T-cell (primary cell): ENCODE measurements around the gene SCO2. TPM values are rescaled to one million over a fixed set of nuclear protein-coding genes. Genes with fewer than 3 reads are reported as not detected.

Experiments
- ATAC-seq, 4 experiments: fragments of 200-7000 bp in 3 of 4; fragments of 150-1000 bp in 1 of 4; cut with Tn5 transposase; replicated peaks in 1 of 4; 1 replicate in 3 of 4; 2 replicates in 1 of 4; pipeline ENCODE4 v1.10.0; 2021; ENCODE audit warnings: moderate library complexity in 3 of 4, mild to moderate bottlenecking in 2 of 4, moderate number of reproducible peaks in 1 of 4
- CTCF ChIA-PET, 2 donors: fragments of 300-600 bp; sonication (Branson Sonifier 250); formaldehyde crosslinking; loops; one replicate each; lab custom pipeline; 2022; ENCODE audit warnings: antibody characterized with exemption in 2 of 2; lab: Charles Lee
- POLR2A ChIA-PET, 2 donors: fragments of 300-600 bp; sonication (Branson Sonifier 250); formaldehyde crosslinking; loops; one replicate each; lab custom pipeline; 2022; ENCODE audit warnings: antibody characterized with exemption in 2 of 2; lab: Charles Lee
- DNase-seq, 35 experiments: peaks; one replicate each; pipeline versions ENCODE4 v3.0.0 to v3.0.0-alpha.2; 2013 to 2023
- H3K27ac ChIP-seq: one replicate; pipeline ENCODE4 v1.5.1; 2013; ENCODE audit warnings: low read length
- H3K27me3 ChIP-seq, 2 experiments: replicated peaks in 1 of 2; 1 replicate in 1 of 2; 2 replicates in 1 of 2; pipeline versions ENCODE4 v1.6.1 to v1.7.0; 2013; ENCODE audit warnings: low read length in 1 of 2, mixed read lengths in 1 of 2; ENCODE audit not compliant: control insufficient read depth in 2 of 2, insufficient read depth in 2 of 2; ENCODE audit errors: extremely low read depth in 1 of 2
- H3K36me3 ChIP-seq, 2 donors: 1 replicate in 1 of 2; 2 replicates in 1 of 2; pipeline versions ENCODE4 v1.6.1 to v1.7.0; 2013; ENCODE audit warnings: low read length in 1 of 2; ENCODE audit not compliant: control insufficient read depth in 2 of 2, insufficient read depth in 1 of 2; ENCODE audit errors: extremely low read depth in 1 of 2
- H3K4me1 ChIP-seq, 2 experiments: 1 replicate in 1 of 2; 2 replicates in 1 of 2; pipeline versions ENCODE4 v1.6.1 to v1.7.0; 2013; ENCODE audit warnings: low read length in 2 of 2, mixed read lengths in 1 of 2; ENCODE audit not compliant: insufficient read depth in 2 of 2, control insufficient read depth in 1 of 2; ENCODE audit errors: extremely low read depth in 1 of 2
- H3K4me3 ChIP-seq, 2 donors: 1 replicate in 1 of 2; 2 replicates in 1 of 2; pipeline versions ENCODE4 v1.5.1 to v1.7.0; 2013; ENCODE audit warnings: mild to moderate bottlenecking in 2 of 2, low read length in 1 of 2, moderate library complexity in 1 of 2; ENCODE audit not compliant: control insufficient read depth in 1 of 2; ENCODE audit errors: extremely low read depth in 1 of 2
- H3K9me3 ChIP-seq: 2 replicates; pipeline ENCODE4 v1.7.0; 2013
- H3K27ac Mint-ChIP-seq, 2 donors: one replicate each; pipeline ENCODE4 v1.8.0; 2020 to 2021; ENCODE audit warnings: mild to moderate bottlenecking in 2 of 2, mixed read lengths in 2 of 2
- H3K27me3 Mint-ChIP-seq, 2 donors: one replicate each; pipeline ENCODE4 v1.8.0; 2021 to 2022; ENCODE audit warnings: mixed read lengths in 2 of 2
- H3K36me3 Mint-ChIP-seq: one replicate; pipeline ENCODE4 v1.8.0; 2021; ENCODE audit warnings: mixed read lengths
- H3K4me1 Mint-ChIP-seq, 3 donors: one replicate each; pipeline ENCODE4 v1.8.0; 2020 to 2022; ENCODE audit warnings: mixed read lengths in 3 of 3, mild to moderate bottlenecking in 1 of 3
- H3K4me3 Mint-ChIP-seq, 3 donors: one replicate each; pipeline ENCODE4 v1.8.0; 2020 to 2022; ENCODE audit warnings: mild to moderate bottlenecking in 3 of 3, mixed read lengths in 3 of 3, moderate library complexity in 3 of 3
- H3K9me3 Mint-ChIP-seq, 3 donors: one replicate each; pipeline ENCODE4 v1.8.0; 2020 to 2022; ENCODE audit warnings: mixed read lengths in 3 of 3
- WGBS: methylation state at CpG from one replicate; pipeline ENCODE4 v1.1.5; 2013; ENCODE audit warnings: missing lambda C conversion rate; ENCODE audit not compliant: insufficient coverage; 5-methylcytosine and 5-hydroxymethylcytosine counted together
- total RNA-seq, 35 experiments: library from RNA in 6 of 35; stranded (reverse) in 6 of 35; fragments of 120-200 nt in 1 of 35; gene quantifications; one replicate each; pipeline versions ENCODE4 v1.2.1 to v1.2.4 and lab custom pipeline; 2013 to 2026

Gene SCO2
- total RNA-seq, 5 donors from 2014 or later (not counting 1 experiment from before 2014, with no cell fraction given): 3.3 to 5.6 (median 4.0) TPM

GRCh38 chr22:50547263-50547985, 22.0 kb upstream of the SCO2 start:
- H3K27me3 ChIP-seq: no peaks in the 10 kb centered on the region
- H3K4me3 ChIP-seq: no peak overlapping the region
- ATAC-seq: no peak
- H3K4me1 ChIP-seq: peaks cover 6 to 63% of the 10 kb centered on the region in 2 experiments
- Mint-ChIP-seq H3K9me3 (no peaks in the 10 kb centered on the region), H3K27ac (peak overlapping the region; percentile 52 to 75), H3K4me3 (peak overlapping the region in 1 of 3 donors; percentile 34), H3K4me1 (peaks cover 38 to 51% (median 47%) of the 10 kb centered on the region in 3 donors), H3K36me3 (peaks cover 3% of the 10 kb centered on the region), H3K27me3 (no peaks in the 10 kb centered on the region)
- H3K27ac ChIP-seq: no peak overlapping the region
- DNase-seq: no peak
- POLR2A ChIA-PET: interaction anchor here in 1 of 2 donors (1.0 kb wide), 1 partner anchor 8 kb away, joined by 3 read pairs; no protein-coding TSS in a partner anchor
- no peaks in the 10 kb centered on the region for H3K9me3 ChIP-seq
- CTCF ChIA-PET: interaction anchor here in 1 of 2 donors (0.6 to 2.2 kb wide), 4 partner anchors 7 to 332 kb away, joined by 4 to 7 read pairs (median 6); no protein-coding TSS in a partner anchor
- 82% methylated on average over 34 of the region's 35 CpGs for WGBS
- H3K36me3 ChIP-seq: no peaks in the 10 kb centered on the region

GRCh38 chr22:50546326-50547262, 21.2 kb upstream of the SCO2 start:
- DNase-seq: no peak
- Histone ChIP-seq H3K9me3 (no peaks in the 10 kb centered on the region), H3K4me1 (peaks cover 6 to 63% of the 10 kb centered on the region in 2 experiments), H3K36me3 (no peaks in the 10 kb centered on the region), H3K27ac (no peak overlapping the region), H3K4me3 (no peak overlapping the region), H3K27me3 (no peaks in the 10 kb centered on the region)
- CTCF ChIA-PET: interaction anchor here in 1 of 2 donors (2.2 kb wide), 1 partner anchor 17 kb away, joined by 7 read pairs; no protein-coding TSS in a partner anchor
- Mint-ChIP-seq H3K4me1 (peaks cover 38 to 59% (median 53%) of the 10 kb centered on the region in 3 donors), H3K27ac (peak overlapping the region; percentile 70 to 84), H3K27me3 (no peaks in the 10 kb centered on the region), H3K4me3 (peak overlapping the region in 2 of 3 donors; percentile 28 to 64), H3K36me3 (peaks cover 3% of the 10 kb centered on the region), H3K9me3 (no peaks in the 10 kb centered on the region)
- no peak for ATAC-seq
- WGBS: 90% methylated on average over 75 of the region's 78 CpGs
- POLR2A ChIA-PET: interaction anchor here in 1 of 2 donors (1.0 kb wide), 1 partner anchor 7 kb away, joined by 3 read pairs; no protein-coding TSS in a partner anchor

GRCh38 chr22:50545522-50546325, 20.3 kb upstream of the SCO2 start, which contains the start of gene KLHDC7B:
Gene KLHDC7B, plus strand, starts transcription at chr22:50545899. Its CDS starts 345 bp downstream, at chr22:50546244.
- POLR2A ChIA-PET: interaction anchor here in 1 of 2 donors (0.5 kb wide), 1 partner anchor 38 kb away, joined by 4 read pairs; the partner anchor contains the start of gene NCAPH2
- H3K4me3 ChIP-seq: peak within 1 kb of the TSS in 1 of 2 donors; percentile 33
- 82% methylated on average over 5 of the region's 10 CpGs for WGBS

GRCh38 chr22:50544746-50545253, 19.4 kb upstream of the SCO2 start:
- H3K4me1 Mint-ChIP-seq: peaks cover 36 to 59% (median 57%) of the 10 kb centered on the region in 3 donors
- peak overlapping the region; percentile 71 for H3K27ac ChIP-seq
- peak overlapping the region; percentile 33 to 41 for H3K4me3 ChIP-seq
- no peaks in the 10 kb centered on the region for H3K36me3 Mint-ChIP-seq
- peak in 2 of 35 experiments; percentile 32 to 52 for DNase-seq
- H3K27me3 ChIP-seq: no peaks in the 10 kb centered on the region
- ChIA-PET POLR2A (no interaction called here), CTCF (interaction anchor here in 1 of 2 donors (0.9 to 2.0 kb wide), 3 partner anchors 19 to 76 kb away, joined by 3 to 15 read pairs (median 6); partner anchors contain the start of genes CHKB and SCO2)
- H3K36me3 ChIP-seq: no peaks in the 10 kb centered on the region
- WGBS: no CpG with 5 or more reads among the region's 5 CpGs
- H3K9me3 Mint-ChIP-seq: no peaks in the 10 kb centered on the region
- no peaks in the 10 kb centered on the region for H3K27me3 Mint-ChIP-seq
- ATAC-seq: peak in 1 of 4 experiments; percentile 18
- H3K27ac Mint-ChIP-seq: peak overlapping the region; percentile 70 to 84
- peak overlapping the region; percentile 56 to 64 (median 59) for H3K4me3 Mint-ChIP-seq
- H3K4me1 ChIP-seq: peaks cover 6 to 55% of the 10 kb centered on the region in 2 experiments
- no peaks in the 10 kb centered on the region for H3K9me3 ChIP-seq

More at GRCh38 chr22:50545522-50546325, 20.3 kb upstream of the SCO2 start, which contains the start of gene KLHDC7B:
- CTCF ChIA-PET: interaction anchor here in 1 of 2 donors (0.9 to 2.0 kb wide), 3 partner anchors 20 to 75 kb away, joined by 3 to 15 read pairs (median 6); partner anchors contain the start of genes CHKB and SCO2
- no peaks in the 10 kb centered on the region for H3K27me3 Mint-ChIP-seq
- H3K4me1 Mint-ChIP-seq: peaks cover 39 to 61% (median 59%) of the 10 kb centered on the region in 3 donors
- H3K4me3 Mint-ChIP-seq: peak within 1 kb of the TSS; percentile 56 to 64 (median 59)
- H3K36me3 Mint-ChIP-seq: no peaks in the 10 kb centered on the region
- DNase-seq (peak in 1 of 35 experiments; percentile 18), ATAC-seq (no peak)
- Histone ChIP-seq H3K27ac (peak within 1 kb of the TSS; percentile 71), H3K27me3 (no peaks in the 10 kb centered on the region), H3K36me3 (no peaks in the 10 kb centered on the region), H3K9me3 (no peaks in the 10 kb centered on the region), H3K4me1 (peaks cover 6 to 57% of the 10 kb centered on the region in 2 experiments)
- H3K27ac Mint-ChIP-seq: peak within 1 kb of the TSS; percentile 70 to 84
- H3K9me3 Mint-ChIP-seq: no peaks in the 10 kb centered on the region

- Mint-ChIP-seq H3K36me3 (no peaks in the 10 kb centered on the region), H3K4me1 (peaks cover 40 to 60% (median 58%) of the 10 kb centered on the region in 3 donors), H3K9me3 (no peaks in the 10 kb centered on the region), H3K4me3 (peak overlapping the region; percentile 56 to 64 (median 59)), H3K27ac (peak overlapping the region; percentile 70 to 84), H3K27me3 (no peaks in the 10 kb centered on the region)
- ChIA-PET POLR2A (no interaction called here), CTCF (interaction anchor here in 1 of 2 donors (0.6 to 2.0 kb wide), 3 partner anchors 18 to 77 kb away, joined by 3 to 15 read pairs (median 6); partner anchors contain the start of gene SCO2)
- H3K27me3 ChIP-seq: no peaks in the 10 kb centered on the region
- peak; percentile 53 to 90 (median 77) for DNase-seq
- H3K4me1 ChIP-seq: peaks cover 8 to 53% of the 10 kb centered on the region in 2 experiments
- H3K4me3 ChIP-seq: peak overlapping the region; percentile 33 to 41
- H3K9me3 ChIP-seq: no peaks in the 10 kb centered on the region
- H3K36me3 ChIP-seq: no peaks in the 10 kb centered on the region
- peak overlapping the region; percentile 71 for H3K27ac ChIP-seq
- 5% methylated on average over 47 of the region's 52 CpGs for WGBS
- peak; percentile 52 to 60 (median 54) for ATAC-seq
Observed at GRCh38 chr22:50544078-50544745, 18.8 kb upstream of the SCO2 start.
